GDM1 (cell line): ENCODE results near the gene APOL4.
"Not testable (repeated sequence)": the region's sequence is repeated elsewhere in the genome, so short reads cannot be mapped to it uniquely, and the experiment has no call there.

Source experiments
- DNase-seq: peaks from one replicate; lab custom pipeline; 2025; lab: John Stamatoyannopoulos, UW

The APOL4 gene

GRCh38 chr22:36153501-36154422 lies 47.8 kb downstream of the APOL4 start:
- DNase-seq: no peak

- not testable (repeated sequence) for DNase-seq
Observed at GRCh38 chr22:36152821-36153220, 48.8 kb downstream of the APOL4 start.

- DNase-seq: no peak
Observed at GRCh38 chr22:36152088-36152487, 49.5 kb downstream of the APOL4 start.

- no peak for DNase-seq
Observed at GRCh38 chr22:36151006-36151595, 50.5 kb downstream of the APOL4 start.

- DNase-seq: no peak
Observed at GRCh38 chr22:36149441-36149840, 52.2 kb downstream of the APOL4 start.

GRCh38 chr22:36148411-36148810 lies 53.2 kb downstream of the APOL4 start:
- DNase-seq: no peak

GRCh38 chr22:36147196-36147791 lies 54.3 kb downstream of the APOL4 start:
- DNase-seq: no peak

GRCh38 chr22:36145881-36146280 lies 55.7 kb downstream of the APOL4 start:
- no peak for DNase-seq

- peak; percentile 44 for DNase-seq
Observed at GRCh38 chr22:36144886-36145541, 56.6 kb downstream of the APOL4 start.

- no peak for DNase-seq
Observed at GRCh38 chr22:36143956-36144355, 57.7 kb downstream of the APOL4 start.

- DNase-seq: no peak
Observed at GRCh38 chr22:36143066-36143815, 58.4 kb downstream of the APOL4 start.

GRCh38 chr22:36141481-36141880 lies 60.1 kb downstream of the APOL4 start:
- DNase-seq: no peak
